HG03460 (cell line): ENCODE measurements around the gene MTX2.
"Not testable (repeated sequence)": the region's sequence is repeated elsewhere in the genome, so short reads cannot be mapped to it uniquely, and the experiment has no call there.

Experiments
- ATAC-seq: cut with Tn5 transposase; IDR thresholded peaks from one replicate; pipeline ENCODE4 v1.9.1; 2021; ENCODE audit not compliant: unreplicated experiment

The MTX2 gene

DNA sequence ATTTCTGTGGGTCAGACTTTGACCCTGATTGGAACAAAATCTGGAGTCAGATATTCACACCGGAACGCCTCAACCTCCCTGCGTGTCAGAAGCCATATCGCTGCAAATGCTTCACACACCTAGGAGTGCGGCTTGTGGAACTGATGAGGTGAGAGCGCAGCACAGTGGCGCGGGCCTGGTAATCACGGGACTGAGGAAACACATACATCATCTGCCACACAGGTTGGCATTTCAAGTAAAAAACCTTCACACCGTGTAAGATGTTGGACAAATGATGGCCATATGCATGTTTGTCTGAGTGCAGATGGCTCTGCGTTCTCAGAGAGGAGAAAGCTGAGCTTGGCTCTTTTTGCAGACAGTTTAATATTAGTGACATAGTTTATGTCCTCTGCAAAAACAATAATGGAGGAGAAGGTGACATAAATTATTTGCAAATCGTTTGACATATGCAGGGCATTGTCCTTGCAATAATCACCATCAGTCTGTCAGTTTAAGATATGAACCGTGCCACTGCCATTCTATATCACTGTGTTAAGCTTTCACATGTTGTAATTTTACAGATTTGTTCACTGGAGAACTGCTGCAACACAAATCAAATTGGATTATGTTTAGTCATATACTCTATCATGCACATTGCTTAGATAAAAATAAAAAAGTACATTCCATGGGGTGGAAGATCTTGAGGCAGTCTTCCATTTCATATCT is 101.4 kb downstream of the MTX2 start:
- no peak for ATAC-seq

DNA sequence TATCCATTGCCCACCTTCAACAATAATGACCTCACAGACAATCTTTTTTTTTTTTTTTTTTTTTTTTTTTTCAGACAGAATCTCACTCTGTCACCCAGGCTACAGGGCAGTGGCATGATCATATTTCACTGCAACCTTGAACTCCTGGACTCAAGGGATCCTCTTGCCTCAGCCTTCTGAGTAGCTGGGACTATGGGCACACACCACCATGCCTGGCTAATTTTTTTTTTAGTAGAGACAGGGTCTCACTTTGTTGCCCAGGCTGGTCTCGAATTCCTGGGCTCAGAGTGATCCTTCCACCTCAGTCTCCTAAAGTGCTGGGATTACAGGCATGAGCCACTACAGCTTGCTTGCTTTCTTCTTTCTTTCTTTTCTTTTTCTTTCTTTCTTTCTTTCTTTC is 103.9 kb downstream of the MTX2 start:
- ATAC-seq: not testable (repeated sequence)

- no peak for ATAC-seq
These were observed 109.1 kb downstream of the MTX2 start for GRCh38 chr2:176378323-176378722.

- no peak for ATAC-seq
These were observed 111.1 kb downstream of the MTX2 start for GRCh38 chr2:176380341-176380740.

- no peak for ATAC-seq
These were observed 113.9 kb downstream of the MTX2 start for GRCh38 chr2:176383100-176383499.

- no peak for ATAC-seq
These were observed 114.7 kb downstream of the MTX2 start for GRCh38 chr2:176383836-176384442.

GRCh38 chr2:176385219-176385759 is 116.0 kb downstream of the MTX2 start:
- no peak for ATAC-seq

DNA sequence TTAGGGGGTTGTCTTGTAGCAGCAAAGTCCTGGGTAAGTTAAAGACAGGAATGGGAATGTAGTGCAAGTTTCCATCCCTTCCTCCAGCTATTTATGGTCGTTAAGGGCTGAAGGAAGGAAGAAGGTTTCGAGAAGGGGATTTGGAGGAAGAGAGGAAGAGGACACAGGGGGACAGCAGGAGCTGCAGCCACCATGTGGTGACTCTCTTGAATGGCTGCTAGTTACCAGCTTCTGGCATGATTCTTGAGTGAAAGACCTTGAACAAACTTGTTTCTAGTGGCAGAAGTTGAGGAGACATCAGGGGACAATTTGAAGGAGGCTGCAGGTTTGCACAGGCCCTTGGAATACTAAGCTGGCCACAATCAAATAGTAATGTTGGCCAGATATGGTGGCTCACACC is 116.6 kb downstream of the MTX2 start:
- no peak for ATAC-seq
